Fibroblast of lung (primary cell): ENCODE measurements around the gene SERAC1. TPM values are rescaled to one million over a fixed set of nuclear protein-coding genes. Genes with fewer than 3 reads are reported as not detected.

Experiments used
- DNase-seq, 2 donors: peaks; one replicate each; pipeline versions ENCODE4 v3.0.0 to v3.0.0-alpha.2; 2010; ENCODE audit warnings: low read depth in 2 of 2
- H2AFZ ChIP-seq: 2 replicates; pipeline ENCODE4 v1.5.1; 2012; ENCODE audit warnings: low read length, control low read depth, inconsistent platforms
- H3K27ac ChIP-seq: 2 replicates; pipeline ENCODE4 v1.5.1; 2011; ENCODE audit warnings: low read length, control low read depth; ENCODE audit not compliant: insufficient read depth
- H3K27me3 ChIP-seq: 2 replicates; pipeline ENCODE4 v1.5.1; 2011; ENCODE audit warnings: mild to moderate bottlenecking, low read length; ENCODE audit not compliant: control insufficient read depth, insufficient read depth
- H3K36me3 ChIP-seq: 2 replicates; pipeline ENCODE4 v1.5.1; 2011; ENCODE audit warnings: low read length; ENCODE audit not compliant: control insufficient read depth, insufficient read depth
- H3K4me1 ChIP-seq: 2 replicates; pipeline ENCODE4 v1.5.1; 2011; ENCODE audit warnings: low read length; ENCODE audit not compliant: control insufficient read depth, insufficient read depth; ENCODE audit errors: extremely low read depth
- H3K4me2 ChIP-seq: 2 replicates; pipeline ENCODE4 v1.5.1; 2011; ENCODE audit warnings: low read length, control low read depth; ENCODE audit not compliant: insufficient read depth; ENCODE audit errors: extremely low read depth
- H3K4me3 ChIP-seq, 4 experiments: fragments of 200-600 bp in 1 of 4; sonication (generic) in 1 of 4; replicated peaks in 1 of 4; 2 replicates each; pipeline ENCODE4 v1.5.1; 2011 to 2016; ENCODE audit warnings: low read length in 4 of 4, low read depth in 3 of 4, mild to moderate bottlenecking in 3 of 4, control low read depth in 2 of 4, inconsistent platforms in 1 of 4, mixed read lengths in 1 of 4; ENCODE audit not compliant: insufficient read depth in 1 of 4; ENCODE audit errors: control extremely low read depth in 1 of 4
- H3K79me2 ChIP-seq: 2 replicates; pipeline ENCODE4 v1.5.1; 2012; ENCODE audit warnings: mild to moderate bottlenecking, low read length, inconsistent platforms; ENCODE audit not compliant: control insufficient read depth, insufficient read depth
- H3K9ac ChIP-seq: 2 replicates; pipeline ENCODE4 v1.5.1; 2011; ENCODE audit warnings: mild to moderate bottlenecking, low read length, control low read depth; ENCODE audit not compliant: insufficient read depth
- H3K9me3 ChIP-seq: 2 replicates; pipeline ENCODE4 v1.5.1; 2012; ENCODE audit warnings: low read depth, low read length; ENCODE audit not compliant: control insufficient read depth, insufficient read depth
- H4K20me1 ChIP-seq: 2 replicates; pipeline ENCODE4 v1.5.1; 2011; ENCODE audit warnings: low read length; ENCODE audit not compliant: control insufficient read depth, insufficient read depth; ENCODE audit errors: extremely low read depth
- CTCF ChIP-seq, 2 donors: IDR thresholded peaks in 1 of 2; conservative IDR thresholded peaks in 1 of 2; 1 replicate in 1 of 2; 2 replicates in 1 of 2; pipeline ENCODE4 v1.5.1; 2011 to 2012; ENCODE audit warnings: low read length in 2 of 2, control low read depth in 1 of 2, inconsistent platforms in 1 of 2, low read depth in 1 of 2, mild to moderate bottlenecking in 1 of 2
- EZH2 ChIP-seq: IDR thresholded peaks from 2 replicates; pipeline ENCODE4 v1.5.1; 2012; ENCODE audit warnings: low read length, control low read depth, mild to moderate bottlenecking; ENCODE audit errors: missing control alignments
- polyA plus RNA-seq, 2 donors: library from polyadenylated mRNA; depleted of rRNA in 1 of 2; stranded (reverse) in 1 of 2; unstranded in 1 of 2; fragments of >200 nt; gene quantifications; 2 replicates each; pipeline ENCODE4 v1.2.1, GENCODE V29; 2011 to 2012; ENCODE audit warnings: missing spikeins in 1 of 2
- total RNA-seq: library from RNA; depleted of rRNA; stranded (reverse); fragments of >200 nt; gene quantifications from 2 replicates; pipeline ENCODE4 v1.2.1, GENCODE V29; 2014

The SERAC1 gene
- total and polyA plus RNA-seq, 2 donors (not counting 1 experiment from before 2014, with no cell fraction given) = 21.3 to 37.7 TPM

DNA sequence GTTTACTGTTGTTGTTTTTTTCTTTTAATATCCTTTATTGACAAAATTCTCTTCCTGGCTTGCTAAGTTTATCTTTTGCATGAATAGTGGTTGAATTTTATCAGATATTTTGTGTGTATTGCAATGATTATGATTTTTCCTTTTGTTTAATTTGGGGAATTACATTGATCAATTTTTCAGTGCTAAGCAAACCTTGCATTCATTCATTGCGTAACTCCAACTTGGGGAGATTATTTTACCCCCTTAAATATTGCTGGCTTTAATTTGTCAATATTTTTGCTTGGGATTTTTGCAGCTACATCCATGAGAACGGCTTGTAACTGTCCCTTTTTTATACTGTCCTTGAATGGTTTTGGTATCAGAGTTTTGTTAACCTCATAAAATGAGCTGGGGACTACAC is 63.4 kb downstream of the SERAC1 start:
- Histone ChIP-seq H2AFZ (no peak overlapping the region), H3K36me3 (peaks cover 2% of the 10 kb centered on the region), H3K9me3 (no peaks in the 10 kb centered on the region), H3K27me3 (no peaks in the 10 kb centered on the region), H4K20me1 (no peaks in the 10 kb centered on the region), H3K27ac (no peak overlapping the region), H3K79me2 (no peaks in the 10 kb centered on the region), H3K4me3 (no peak overlapping the region), H3K9ac (no peak overlapping the region), H3K4me1 (no peaks in the 10 kb centered on the region), H3K4me2 (no peak overlapping the region)
- no peak for DNase-seq
- no peak for TF ChIP-seq EZH2
- TF ChIP-seq CTCF (conservative IDR thresholded peaks at IDR 0.05 in 1 of 2, IDR thresholded peaks at IDR 0.05 in 1 of 2; ENCODE audit: low read depth in 1 of 2, low read length in 2 of 2) = no peak

DNA sequence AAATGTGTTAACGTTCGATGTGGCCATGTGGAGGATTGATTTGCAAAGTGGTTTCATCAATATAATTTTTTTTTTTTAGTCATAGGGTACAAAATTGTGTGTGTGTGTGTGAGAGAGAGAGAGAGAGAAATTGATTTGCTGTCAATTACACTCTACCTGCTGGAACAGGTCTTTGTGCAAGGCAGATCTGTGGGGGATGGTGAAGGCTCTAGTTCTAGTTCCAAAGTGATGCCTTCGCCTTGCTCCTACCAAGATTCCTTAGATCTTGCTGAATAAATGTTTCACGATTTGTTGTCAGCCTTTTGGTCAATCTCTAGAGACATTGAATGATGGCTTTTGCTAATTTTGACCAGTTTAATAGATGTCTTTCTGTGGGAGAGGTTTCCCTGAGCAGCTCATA is 64.8 kb downstream of the SERAC1 start:
- Histone ChIP-seq H3K79me2 (no peaks in the 10 kb centered on the region), H3K9me3 (no peaks in the 10 kb centered on the region), H3K27me3 (no peaks in the 10 kb centered on the region), H2AFZ (no peak overlapping the region), H3K4me1 (no peaks in the 10 kb centered on the region), H4K20me1 (no peaks in the 10 kb centered on the region), H3K4me2 (no peak overlapping the region), H3K4me3 (no peak overlapping the region), H3K9ac (no peak overlapping the region), H3K36me3 (peaks cover 2% of the 10 kb centered on the region), H3K27ac (no peak overlapping the region)
- TF ChIP-seq EZH2 = no peak
- TF ChIP-seq CTCF (conservative IDR thresholded peaks at IDR 0.05 in 1 of 2, IDR thresholded peaks at IDR 0.05 in 1 of 2; ENCODE audit: low read depth in 1 of 2, low read length in 2 of 2) = no peak
- no peak for DNase-seq

DNA sequence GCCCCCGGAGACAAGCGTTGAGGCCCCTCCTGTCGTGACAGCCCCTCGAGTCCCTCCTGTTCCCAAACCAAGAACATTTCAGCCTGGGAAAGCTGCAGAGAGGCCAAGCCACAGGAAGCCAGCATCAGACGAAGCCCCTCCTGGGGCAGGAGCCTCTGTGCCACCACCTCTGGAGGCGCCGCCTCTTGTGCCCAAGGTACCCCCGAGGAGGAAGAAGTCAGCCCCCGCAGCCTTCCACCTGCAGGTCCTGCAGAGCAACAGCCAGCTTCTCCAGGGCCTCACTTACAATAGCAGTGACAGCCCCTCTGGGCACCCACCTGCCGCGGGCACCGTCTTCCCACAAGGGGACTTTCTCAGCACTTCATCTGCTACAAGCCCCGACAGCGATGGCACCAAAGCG is 72.4 kb downstream of the SERAC1 start:
- no peak overlapping the region for H2AFZ ChIP-seq
- no peak overlapping the region for H3K9ac ChIP-seq
- H3K27me3 ChIP-seq = no peaks in the 10 kb centered on the region
- peaks cover 18% of the 10 kb centered on the region for H3K36me3 ChIP-seq
- no peaks in the 10 kb centered on the region for H3K79me2 ChIP-seq
- H3K4me3 ChIP-seq = no peak overlapping the region
- no peak overlapping the region for H3K4me2 ChIP-seq
- TF ChIP-seq CTCF (conservative IDR thresholded peaks at IDR 0.05 in 1 of 2, IDR thresholded peaks at IDR 0.05 in 1 of 2; ENCODE audit: low read depth in 1 of 2, low read length in 2 of 2) = no peak
- no peak overlapping the region for H3K27ac ChIP-seq
- H4K20me1 ChIP-seq = no peaks in the 10 kb centered on the region
- no peaks in the 10 kb centered on the region for H3K4me1 ChIP-seq
- H3K9me3 ChIP-seq = no peaks in the 10 kb centered on the region
- DNase-seq = no peak
